ENCODE measurements around the gene DTYMK.

The DTYMK gene, protein sequence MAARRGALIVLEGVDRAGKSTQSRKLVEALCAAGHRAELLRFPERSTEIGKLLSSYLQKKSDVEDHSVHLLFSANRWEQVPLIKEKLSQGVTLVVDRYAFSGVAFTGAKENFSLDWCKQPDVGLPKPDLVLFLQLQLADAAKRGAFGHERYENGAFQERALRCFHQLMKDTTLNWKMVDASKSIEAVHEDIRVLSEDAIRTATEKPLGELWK

DNA sequence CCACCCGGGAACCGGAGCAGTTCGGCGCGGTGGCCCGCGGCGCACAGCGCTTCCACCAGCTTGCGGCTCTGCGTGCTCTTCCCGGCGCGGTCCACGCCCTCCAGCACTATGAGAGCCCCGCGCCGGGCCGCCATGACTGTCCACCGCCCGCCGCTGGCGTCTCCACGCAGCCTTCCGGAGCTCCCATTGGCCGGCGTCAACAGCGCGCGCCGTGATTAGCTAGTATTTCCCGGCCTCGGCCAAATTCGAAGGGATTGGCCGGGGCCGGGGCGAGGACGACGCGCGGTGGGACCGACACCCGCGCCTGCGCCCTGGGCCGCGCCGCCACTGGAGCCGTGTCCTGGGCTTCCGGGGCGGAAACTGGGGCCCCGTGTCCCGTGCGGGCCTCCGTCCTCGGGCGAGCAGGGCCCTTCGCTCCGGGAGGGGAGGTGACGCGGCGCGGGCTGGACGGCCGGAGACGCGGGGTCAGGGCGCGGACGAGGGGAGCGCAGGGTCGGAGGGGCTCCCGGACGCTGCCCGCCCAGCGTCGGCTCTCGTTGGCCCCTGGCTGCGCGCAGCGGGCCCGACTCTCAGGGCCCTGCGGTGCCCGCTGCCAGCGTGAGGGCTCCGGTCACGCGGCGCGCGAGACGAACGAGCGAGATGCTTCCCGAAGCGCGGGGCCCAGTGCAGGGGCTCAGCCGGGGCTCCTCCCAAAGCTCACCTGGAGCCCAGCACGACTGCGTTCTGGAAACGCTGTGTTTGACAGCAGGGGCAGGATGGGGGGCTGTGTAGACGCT lies at the start of gene DTYMK:
Gene DTYMK, minus strand, starts transcription at position 166 of the 776 bp plus-strand sequence. Its CDS starts 32 bp downstream, at position 134.
- peak; percentile 95 to 96 for DNase-seq

DNA sequence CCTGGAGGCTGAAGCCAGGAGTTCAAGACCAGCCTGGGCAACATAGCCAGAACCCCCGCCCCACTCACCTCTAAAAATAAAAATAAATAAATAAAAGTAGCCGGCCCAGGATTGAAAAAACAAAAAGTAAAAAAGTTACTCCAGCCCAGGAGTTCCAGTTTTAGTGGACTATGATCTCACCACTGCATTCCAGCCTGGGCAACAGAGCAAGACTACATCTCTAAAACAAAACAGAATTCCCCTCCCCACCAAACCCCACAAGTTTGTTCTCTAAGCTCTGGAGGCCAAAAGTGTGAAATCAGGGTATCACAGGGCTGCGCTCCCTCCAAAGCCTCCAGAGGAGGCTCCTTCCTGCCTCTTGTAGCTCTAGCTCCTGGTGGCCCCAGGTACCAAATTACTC lies 49.5 kb upstream of the DTYMK start:
- no peak for DNase-seq

DNA sequence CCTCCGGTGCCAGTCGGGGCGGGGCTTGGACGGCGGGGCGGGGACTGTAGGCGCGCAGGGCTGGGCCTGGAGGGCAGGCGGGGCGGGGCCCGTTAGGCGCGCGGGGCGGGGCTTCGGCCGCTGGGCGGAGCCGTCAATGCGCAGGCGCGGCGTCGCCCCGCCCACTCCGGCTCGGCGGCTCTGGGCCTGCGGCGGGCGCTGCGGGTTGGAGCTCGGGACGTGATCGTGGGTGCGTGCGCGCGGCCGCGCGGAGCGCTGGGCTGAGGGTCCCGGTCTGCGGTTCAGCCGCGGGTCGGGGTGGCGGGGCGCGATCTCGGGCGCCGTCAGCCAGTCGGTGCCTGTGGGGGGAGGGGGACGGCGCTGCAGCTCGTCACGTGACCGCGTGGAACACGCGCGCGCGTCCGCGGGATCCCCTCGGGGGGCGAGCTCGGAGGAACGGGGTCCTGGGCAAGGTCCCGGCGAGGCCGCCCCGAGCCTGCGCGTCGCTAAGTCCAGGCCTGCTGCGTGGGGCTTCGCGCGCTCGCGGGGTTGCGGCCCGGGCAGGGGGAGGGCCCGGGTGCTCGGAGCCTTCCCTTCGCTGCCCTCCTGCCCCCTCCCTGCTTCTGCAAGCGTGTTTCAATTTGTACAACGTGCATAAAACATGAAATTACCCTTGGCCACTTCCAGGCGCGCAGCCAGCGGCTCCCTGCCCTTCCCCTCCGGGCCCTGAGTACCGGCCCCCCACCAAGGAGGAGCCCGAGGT lies 48.0 kb upstream of the DTYMK start, which contains the start of gene D2HGDH:
Gene D2HGDH, plus strand, starts transcription at position 164 of the 742 bp plus-strand sequence. CDS start 595 bp downstream, outside the sequence.
- peak; percentile 90 to 92 for DNase-seq

DNA sequence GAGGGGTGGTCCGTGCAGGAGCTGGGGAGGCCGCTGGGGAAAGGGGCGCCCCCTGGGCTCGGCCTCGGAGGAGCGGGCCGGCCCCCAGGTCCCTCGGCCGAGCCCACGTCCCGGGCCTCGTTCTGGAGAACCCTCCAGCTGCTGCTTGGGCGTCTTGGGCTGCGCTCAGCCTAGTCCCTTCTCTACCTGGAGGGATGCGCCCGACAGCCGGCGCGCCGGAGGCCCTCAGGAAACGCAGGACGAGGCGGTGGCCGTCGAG lies 47.5 kb upstream of the DTYMK start:
- DNase-seq: no peak

DNA sequence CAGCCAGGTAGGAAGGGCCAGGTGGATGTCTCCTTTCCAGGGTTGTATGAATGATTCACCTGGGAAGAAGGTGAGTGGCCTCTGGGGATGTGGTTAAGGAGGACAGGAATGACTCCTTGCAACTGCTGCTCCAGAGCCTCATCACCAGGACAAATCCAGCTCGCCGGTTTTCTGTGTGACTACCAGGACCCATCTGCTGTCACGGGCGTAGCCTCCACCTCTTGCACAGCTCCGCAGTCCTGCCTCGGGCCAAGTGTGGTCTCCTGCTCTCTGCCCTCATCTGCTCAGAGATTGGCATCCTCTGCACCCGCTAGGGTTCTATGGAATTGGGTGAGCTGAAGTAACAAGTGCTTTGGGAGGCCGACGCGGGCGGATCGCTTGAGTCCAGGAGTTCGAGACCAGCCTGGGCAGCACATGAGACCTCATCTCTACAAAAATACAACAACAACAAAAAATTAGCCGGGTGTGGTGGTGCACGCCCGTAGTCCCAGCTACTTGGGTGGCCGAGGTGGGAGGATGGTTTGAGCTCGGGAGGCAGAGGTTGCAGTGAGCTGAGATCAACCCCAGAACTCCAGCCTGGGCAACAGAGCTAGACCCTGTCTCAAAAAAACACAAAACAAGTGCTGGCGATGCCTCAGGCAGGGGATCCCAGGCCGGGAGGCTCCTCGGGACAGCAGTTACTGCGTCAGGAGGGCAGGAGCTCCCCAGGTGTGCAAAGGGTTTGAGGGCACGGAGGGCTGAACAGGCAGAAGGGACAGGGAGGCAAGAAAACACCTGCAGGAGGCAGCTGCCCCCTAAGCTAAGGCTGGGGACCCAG lies 47.0 kb upstream of the DTYMK start:
- DNase-seq: no peak

DNA sequence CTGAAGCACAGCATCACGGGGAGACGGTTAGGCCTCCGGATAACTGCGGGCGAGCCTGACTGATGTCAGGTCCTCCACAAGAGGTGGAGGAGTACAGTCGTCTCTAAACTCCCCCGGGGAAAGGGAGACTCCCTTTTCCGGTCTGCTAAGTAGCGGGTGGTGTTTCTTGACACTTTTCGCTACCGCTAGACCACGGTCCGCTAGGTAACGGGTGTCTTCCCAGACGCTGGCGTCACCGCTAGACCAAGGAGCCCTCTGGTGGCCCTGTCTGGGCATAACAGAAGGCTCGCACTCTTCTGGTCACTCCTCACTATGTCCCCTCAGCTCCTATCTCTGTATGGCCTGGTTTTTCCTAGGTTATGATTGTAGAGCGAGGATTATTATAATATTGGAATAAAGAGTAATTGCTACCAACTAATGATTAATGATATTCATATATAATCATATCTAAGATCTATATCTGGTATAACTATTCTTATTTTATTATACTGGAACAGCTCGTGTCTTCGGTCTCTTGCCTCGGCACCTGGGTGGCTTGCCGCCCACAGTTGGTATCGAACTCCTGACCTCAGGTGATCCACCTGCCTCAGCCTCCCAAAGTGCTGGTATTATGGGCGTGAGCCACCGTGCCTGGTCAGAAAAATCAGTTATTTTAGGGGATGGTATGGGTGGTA lies 46.0 kb upstream of the DTYMK start:
- DNase-seq: peak; percentile 35 to 55

DNA sequence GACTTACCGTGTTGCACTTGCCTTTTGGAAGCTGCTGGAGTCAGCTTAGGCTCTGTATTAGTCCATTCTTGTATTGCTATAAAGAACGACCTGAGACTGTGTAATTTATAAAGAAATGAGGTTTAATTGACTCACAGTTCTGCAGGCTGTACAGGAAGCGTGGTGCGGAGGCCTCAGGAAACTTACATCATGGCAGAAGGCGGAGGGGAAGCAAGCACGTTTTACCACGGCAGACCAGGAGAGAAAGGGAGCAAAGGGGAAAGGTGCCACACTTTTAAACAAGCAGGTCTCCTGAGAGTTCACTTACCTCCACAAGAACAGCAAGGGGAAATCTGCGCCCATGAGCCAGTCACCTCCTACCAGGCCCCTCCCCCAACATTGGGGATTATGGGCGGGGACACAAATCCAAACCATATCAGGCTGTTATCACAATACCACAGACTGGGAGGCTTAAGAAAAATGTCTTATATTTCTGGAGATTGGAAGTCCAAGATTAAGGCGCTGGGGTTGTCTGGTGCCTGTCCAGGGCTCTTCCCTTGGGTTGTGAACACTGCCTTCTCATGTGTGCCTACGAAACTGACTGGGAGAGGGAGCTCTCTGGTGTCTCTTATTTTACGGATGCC lies 44.2 kb upstream of the DTYMK start:
- no peak for DNase-seq

DNA sequence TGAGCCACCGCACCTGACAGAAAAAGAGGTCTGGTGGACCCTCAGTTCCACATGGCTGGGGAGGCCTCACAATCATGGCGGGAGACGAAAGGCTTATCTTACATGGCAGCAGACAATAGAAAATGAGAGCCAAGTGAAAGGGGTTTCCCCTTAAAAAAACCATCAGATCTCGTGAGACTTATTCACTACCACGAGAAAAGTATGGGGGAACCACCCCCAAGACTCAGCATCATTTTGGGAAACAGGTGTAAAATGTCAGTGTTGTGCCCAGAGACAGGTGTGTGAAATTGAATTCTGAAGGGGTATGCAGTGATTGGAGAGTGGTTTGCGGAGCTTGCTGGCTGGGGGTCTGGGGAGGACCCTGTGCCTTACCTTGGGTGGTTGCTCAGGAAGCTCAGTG lies 43.3 kb upstream of the DTYMK start:
- DNase-seq: no peak

DNA sequence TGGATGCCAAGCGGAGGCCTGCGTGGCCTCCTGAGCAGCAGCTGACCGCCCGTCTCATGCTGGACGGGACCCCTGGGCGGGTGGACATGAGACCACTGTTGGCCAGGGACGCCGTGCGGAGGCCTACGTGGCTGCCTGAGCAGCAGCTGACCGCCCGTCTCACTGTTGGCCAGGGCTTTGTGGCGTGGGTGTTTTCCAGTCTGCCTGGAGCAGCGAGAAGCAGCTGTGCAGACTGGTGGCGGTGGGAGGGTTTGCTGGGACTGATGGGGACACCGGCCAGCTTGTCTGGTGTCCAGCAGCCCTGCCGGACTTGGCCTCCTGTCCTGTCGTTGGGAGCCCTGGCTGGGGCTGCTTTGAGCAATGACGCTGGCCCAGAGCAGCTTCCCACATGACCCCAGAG lies 42.0 kb upstream of the DTYMK start:
- DNase-seq: no peak

DNA sequence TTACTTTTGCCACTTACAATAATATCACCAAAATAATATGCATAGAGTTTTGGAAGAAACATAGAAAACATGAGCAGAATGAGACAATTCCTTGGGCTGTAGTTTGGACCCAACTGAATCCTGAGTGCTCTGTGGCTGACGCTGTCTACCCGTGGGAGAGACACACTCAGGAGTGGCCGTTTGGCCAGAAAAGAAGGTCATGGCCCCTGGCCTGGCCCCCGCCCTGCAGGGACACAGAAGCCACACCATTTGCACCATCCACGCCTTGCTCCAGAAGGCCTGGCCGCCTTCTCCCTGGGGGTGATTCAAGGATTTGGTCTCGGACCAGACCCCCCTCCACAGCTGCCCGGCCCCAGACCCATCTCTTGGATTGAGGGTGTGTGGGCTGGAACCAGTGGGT lies 41.4 kb upstream of the DTYMK start:
- DNase-seq: no peak

DNA sequence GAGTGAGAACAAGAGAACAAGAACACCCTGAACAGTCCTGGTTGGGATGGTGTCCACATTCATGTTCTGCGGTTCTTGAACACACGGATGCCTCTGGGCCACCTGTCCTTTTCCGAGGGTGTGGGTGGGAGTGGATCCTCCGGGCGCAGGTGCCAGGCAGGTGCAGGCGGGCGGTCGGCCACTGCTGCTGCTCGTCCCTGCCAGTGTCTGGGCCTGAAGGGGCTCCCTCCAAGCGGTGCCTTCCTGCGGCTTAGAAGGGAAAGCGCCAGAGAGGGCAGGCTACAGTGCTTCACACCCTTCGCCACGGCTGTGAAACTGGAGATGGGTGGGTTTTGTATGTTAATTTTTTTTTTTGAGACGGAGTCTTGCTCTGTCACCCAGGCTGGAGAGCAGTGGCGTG lies 39.8 kb upstream of the DTYMK start:
- DNase-seq: no peak

DNA sequence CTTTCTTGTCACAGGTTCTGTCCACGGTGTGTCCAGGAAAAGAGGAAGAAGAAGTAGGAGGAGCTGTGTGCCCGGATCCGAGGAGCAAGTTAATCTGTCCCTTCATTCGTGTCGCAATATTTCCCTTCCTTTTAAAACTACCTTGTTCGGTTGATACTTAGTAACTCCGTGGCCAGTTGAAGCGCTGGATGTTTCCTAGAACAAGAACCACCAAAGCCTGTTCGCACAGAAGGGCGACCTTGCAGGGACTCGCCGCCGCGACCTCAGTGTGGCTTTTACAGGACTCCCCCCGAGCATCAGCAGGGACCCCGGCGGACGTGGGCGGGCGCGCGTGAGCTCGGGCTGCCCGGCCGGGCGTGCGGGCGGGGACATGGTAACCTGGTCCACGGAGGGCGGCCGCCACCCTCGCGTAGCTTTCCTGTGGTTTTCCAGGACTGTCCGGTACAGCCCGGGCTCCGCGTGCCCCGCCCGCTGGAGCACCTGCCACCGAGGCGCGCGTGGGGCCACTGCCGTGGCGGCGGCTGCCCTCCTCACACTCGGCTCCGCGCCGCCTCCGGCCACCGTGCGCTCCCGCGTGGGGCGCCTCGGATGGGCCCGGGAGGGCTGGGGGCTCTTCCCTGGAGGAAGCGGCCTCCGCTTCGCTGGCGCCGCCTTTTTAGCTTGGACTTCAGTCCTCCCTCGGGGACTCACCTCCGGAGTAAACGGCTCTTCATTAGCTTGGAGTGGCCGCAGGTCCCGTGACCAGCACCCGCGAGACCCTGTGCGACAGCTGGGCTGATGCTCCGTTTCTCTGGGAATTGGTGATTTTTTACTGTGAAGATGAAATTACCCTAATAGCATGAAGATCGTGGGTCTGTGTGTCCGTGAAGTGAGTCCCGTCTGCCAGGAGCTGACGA lies 38.6 kb upstream of the DTYMK start:
- no peak for DNase-seq

DNA sequence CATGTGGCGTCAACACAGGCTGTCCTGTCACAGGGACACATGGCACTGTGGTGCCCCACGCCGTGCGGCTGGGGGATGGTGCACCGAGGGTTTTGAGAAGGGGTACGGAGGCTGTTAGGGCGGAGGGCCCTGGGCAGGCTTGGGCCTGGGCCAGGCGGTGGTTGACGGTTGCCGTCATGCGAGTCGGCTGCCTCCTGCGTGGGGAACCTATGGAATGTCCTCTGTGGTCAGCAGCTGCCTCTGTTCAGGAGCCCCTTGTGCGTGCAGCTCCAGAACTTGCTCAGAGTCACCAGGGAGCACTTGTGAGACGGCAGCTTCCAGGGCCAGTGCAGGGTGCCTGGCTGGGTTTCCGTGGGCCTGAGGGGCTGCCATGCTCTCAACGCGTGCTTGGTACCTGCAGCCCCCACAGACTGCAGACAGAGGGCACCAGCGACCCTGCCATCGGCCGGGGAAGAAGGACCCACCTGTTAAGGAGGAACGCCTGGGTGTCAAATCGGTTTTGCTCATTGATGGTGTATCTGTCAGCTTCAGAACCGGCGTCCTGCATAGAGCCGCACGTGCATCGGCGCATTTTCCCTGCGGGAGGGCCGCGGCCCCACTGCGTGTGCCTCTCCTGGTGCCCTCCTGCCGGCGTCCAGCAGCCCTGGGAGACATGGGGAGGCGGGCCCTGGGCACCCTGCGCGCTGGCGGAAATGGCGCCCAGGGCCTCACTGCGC lies 37.8 kb upstream of the DTYMK start:
- peak; percentile 25 to 38 for DNase-seq

DNA sequence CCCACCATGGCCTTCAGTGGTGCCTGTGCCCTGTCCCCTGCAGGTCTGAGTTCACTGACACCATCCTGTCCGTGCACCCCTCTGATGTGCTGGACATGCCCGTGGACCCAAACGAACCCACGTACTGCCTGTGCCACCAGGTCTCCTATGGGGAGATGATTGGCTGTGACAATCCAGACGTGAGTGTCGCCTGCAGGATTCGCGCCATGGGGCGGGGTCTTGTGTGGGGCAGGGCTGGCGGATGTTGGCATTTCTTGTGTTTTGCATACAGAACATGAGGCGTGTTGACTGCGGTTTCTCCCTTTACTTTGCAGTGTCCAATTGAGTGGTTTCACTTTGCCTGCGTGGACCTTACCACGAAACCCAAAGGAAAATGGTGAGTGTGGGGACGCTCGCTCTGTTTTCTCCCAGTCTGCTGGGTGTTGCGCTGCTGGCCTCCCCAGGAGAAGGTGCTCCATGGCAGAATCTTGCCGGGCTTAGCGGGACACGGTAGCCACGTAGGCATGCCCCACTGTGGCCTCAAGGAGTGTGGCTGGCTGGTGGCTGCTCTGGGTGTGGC lies 36.4 kb upstream of the DTYMK start:
- no peak for DNase-seq

DNA sequence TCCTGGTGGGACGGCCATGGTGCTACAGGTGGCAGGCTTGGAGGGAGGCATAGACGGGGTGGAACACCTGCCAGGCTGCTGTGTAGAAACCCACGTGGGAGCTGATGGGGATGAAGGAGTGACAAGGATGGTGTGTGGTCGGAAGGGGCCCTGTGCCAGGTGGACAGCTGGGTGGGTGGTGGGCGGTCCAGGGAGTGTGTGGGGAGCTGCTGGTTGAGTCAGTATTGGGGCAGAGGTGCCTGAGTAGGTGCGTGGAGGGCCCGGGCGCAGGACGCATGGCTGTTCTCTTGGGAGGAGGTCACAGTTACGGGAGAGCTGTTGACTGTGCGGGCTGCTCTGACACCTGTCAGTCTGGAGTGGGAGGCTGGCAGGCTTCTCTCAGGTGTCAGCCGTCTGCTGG lies 35.2 kb upstream of the DTYMK start:
- no peak for DNase-seq

DNA sequence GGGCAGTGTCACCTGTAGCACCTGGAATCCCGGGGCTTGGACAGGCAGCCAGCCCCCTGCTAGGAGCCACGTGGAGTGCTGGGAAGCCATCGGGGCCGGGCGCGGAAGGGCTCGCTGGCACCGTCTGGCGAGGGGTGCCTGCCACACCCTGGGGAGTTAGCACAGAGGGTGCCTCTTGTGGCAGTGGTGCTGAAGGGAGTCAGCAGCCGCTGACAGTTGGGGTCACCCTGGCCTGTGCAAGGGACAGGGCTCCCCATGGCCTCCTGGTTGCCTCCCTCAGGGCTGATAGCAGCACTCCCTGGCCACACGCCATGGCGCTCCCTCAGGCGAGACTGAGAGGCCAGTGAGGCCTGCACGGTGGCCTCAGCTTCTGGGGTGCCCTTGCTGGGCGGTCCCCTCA lies 33.9 kb upstream of the DTYMK start:
- no peak for DNase-seq

DNA sequence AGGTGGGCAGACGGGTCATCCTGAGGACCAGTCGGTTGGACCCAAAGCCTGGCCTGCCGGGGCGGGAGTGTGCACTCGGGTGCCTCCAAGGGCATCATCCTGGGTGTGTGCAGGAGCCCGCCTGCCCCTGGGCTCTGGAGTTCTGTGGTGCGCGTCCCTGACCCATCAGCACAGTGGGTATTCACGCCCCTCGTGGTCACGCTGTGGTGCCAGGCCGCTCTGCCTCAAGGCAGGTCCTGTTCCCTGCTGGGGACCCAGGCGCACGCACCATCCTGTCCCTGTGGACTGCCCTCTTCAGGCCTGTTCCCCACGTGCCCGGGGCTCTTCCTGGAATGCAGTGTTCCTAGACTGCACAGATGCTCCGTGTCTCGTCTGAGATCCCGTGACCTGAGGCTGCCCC lies 33.5 kb upstream of the DTYMK start:
- DNase-seq: no peak

DNA sequence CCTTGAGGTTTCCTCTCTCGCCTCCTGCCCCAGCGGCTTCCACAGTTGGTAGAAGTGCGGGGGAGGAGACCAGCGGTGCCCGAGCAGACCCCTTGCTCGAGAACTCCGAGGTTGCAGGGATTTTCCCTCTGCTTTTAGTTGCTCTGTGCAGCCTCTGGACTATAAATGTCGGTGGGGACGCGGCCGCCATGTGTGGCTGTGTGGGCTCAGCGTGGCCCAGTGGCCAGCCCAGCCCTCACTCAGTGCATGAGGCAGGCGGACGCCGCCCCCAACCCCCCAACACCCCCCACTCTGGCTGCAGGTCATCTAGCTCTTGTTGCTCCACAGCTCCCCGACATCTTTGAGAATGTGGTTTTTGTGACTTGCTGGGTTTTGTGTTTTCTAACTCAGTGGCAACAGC lies 32.5 kb upstream of the DTYMK start:
- no peak for DNase-seq

DNA sequence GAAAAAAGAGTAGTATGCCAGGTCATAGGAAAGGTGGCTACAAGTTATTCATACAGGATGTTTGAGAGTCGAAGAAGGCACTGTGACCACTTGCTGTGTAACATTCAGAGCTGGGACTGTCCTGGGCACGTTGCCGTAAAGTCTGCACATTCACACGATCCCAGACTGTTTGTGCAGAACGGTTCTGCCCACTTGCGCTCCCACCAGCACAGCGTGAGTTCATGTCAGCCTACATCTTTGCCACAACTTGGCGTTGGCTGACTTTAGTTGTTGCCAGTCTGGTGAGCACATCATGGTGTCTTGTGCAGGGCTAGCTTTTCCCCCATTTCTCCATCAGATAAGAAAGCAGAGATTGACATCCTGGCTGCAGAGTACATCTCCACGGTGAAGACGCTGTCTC lies 22.3 kb upstream of the DTYMK start:
- no peak for DNase-seq

DNA sequence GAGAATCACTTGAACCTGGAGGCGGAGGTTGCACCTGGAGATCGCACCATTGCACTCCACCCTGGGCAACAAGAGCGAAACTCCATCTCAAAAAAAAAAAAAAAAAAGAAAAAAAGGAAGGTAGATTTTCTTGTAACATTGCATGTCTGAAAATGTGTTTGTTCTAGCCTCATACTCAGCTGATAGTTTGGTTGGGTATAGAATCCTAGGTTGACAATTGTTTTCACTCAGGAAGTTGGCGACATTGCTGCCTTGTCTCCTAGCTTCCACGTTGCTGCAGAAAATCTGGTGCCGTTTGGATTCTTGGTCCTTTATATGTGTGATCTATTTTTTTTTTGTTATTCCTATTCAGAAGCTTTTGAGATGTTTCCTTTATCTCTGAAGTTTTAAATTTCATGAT lies 19.9 kb upstream of the DTYMK start:
- no peak for DNase-seq

Measured in CD4-positive, alpha-beta T cell treated with Interleukin-1 beta for 1 hour (primary cell).